ENCODE data around the gene SLC24A3. TPM values are rescaled to one million over a fixed set of nuclear protein-coding genes. Genes with fewer than 3 reads are reported as not detected.

The SLC24A3 gene
- total and polyA plus RNA-seq, 4 donors = 1.9 to 8.4 (median 5.8) TPM

- no peak for ATAC-seq (ENCODE audit: insufficient read depth, low FRiP score)
- Histone ChIP-seq H3K36me3 (ENCODE audit: control insufficient read depth in 4 of 4, insufficient read depth in 4 of 4, low read length in 4 of 4) (no peaks in the 10 kb centered on the region), H3K27ac (ENCODE audit: low read depth in 1 of 2, low read length in 1 of 2) (no peak overlapping the region), H3K9me3 (ENCODE audit: control insufficient read depth in 4 of 4, insufficient read depth in 3 of 4, low read length in 3 of 4) (no peaks in the 10 kb centered on the region), H3K9ac (ENCODE audit: insufficient read depth in 1 of 2, low read length in 2 of 2) (no peak overlapping the region), H3K4me1 (ENCODE audit: control insufficient read depth in 5 of 5, insufficient read depth in 5 of 5, low read length in 5 of 5) (peaks cover 0 to 2% (median 0%) of the 10 kb centered on the region in 5 donors), H3K4me3 (no peak overlapping the region), H3K27me3 (ENCODE audit: control insufficient read depth in 3 of 3, insufficient read depth in 3 of 3, low read length in 2 of 3) (no peaks in the 10 kb centered on the region)
- DNase-seq = peak in 1 of 3 donors; percentile 25
- 85 to 86% methylated on average over 17 of the region's 17 CpGs for WGBS, 2 donors
- no peak for TF ChIP-seq CTCF (IDR thresholded peaks at IDR 0.05; ENCODE audit: control extremely low read depth, extremely low read depth)
These were observed 164.2 kb downstream of the SLC24A3 start for GRCh38 chr20:19376451-19377229.

GRCh38 chr20:19378058-19378457 lies 165.6 kb downstream of the SLC24A3 start:
- no peak for TF ChIP-seq CTCF (IDR thresholded peaks at IDR 0.05; ENCODE audit: control extremely low read depth, extremely low read depth)
- Histone ChIP-seq H3K4me3 (no peak overlapping the region), H3K4me1 (ENCODE audit: control insufficient read depth in 5 of 5, insufficient read depth in 5 of 5, low read length in 5 of 5) (peaks cover 0 to 12% (median 0%) of the 10 kb centered on the region in 5 donors), H3K9me3 (ENCODE audit: control insufficient read depth in 4 of 4, insufficient read depth in 3 of 4, low read length in 3 of 4) (no peaks in the 10 kb centered on the region), H3K27me3 (ENCODE audit: control insufficient read depth in 3 of 3, insufficient read depth in 3 of 3, low read length in 2 of 3) (no peaks in the 10 kb centered on the region), H3K27ac (ENCODE audit: low read depth in 1 of 2, low read length in 1 of 2) (no peak overlapping the region), H3K36me3 (ENCODE audit: control insufficient read depth in 4 of 4, insufficient read depth in 4 of 4, low read length in 4 of 4) (no peaks in the 10 kb centered on the region), H3K9ac (ENCODE audit: insufficient read depth in 1 of 2, low read length in 2 of 2) (no peak overlapping the region)
- ATAC-seq (ENCODE audit: insufficient read depth, low FRiP score) (no peak), DNase-seq (no peak)
- 71 to 92% methylated on average over 3 of the region's 3 CpGs for WGBS, 2 donors

GRCh38 chr20:19380211-19380610 lies 167.8 kb downstream of the SLC24A3 start:
- H3K4me1 ChIP-seq (ENCODE audit: control insufficient read depth in 5 of 5, insufficient read depth in 5 of 5, low read length in 5 of 5) = peaks cover 0 to 17% (median 0%) of the 10 kb centered on the region in 5 donors
- no peak overlapping the region for H3K4me3 ChIP-seq
- H3K9me3 ChIP-seq (ENCODE audit: control insufficient read depth in 4 of 4, insufficient read depth in 3 of 4, low read length in 3 of 4) = no peaks in the 10 kb centered on the region
- no peak for TF ChIP-seq CTCF (IDR thresholded peaks at IDR 0.05; ENCODE audit: control extremely low read depth, extremely low read depth)
- 87 to 99% methylated on average over 6 of the region's 6 CpGs for WGBS, 2 donors
- no peak for DNase-seq
- no peaks in the 10 kb centered on the region for H3K36me3 ChIP-seq (ENCODE audit: control insufficient read depth in 4 of 4, insufficient read depth in 4 of 4, low read length in 4 of 4)
- H3K9ac ChIP-seq (ENCODE audit: insufficient read depth in 1 of 2, low read length in 2 of 2) = no peak overlapping the region
- no peak overlapping the region for H3K27ac ChIP-seq (ENCODE audit: low read depth in 1 of 2, low read length in 1 of 2)
- no peak for ATAC-seq (ENCODE audit: insufficient read depth, low FRiP score)
- no peaks in the 10 kb centered on the region for H3K27me3 ChIP-seq (ENCODE audit: control insufficient read depth in 3 of 3, insufficient read depth in 3 of 3, low read length in 2 of 3)

Data from lung (tissue), 12 donors.